Fibroblast of mammary gland (primary cell): ENCODE data around the gene SPN.
"Not testable (repeated sequence)": the region's sequence is repeated elsewhere in the genome, so short reads cannot be mapped to it uniquely, and the experiment has no call there.

Experiments
- DNase-seq: peaks from one replicate; pipeline ENCODE4 v3.0.0-alpha.2; 2010; ENCODE audit warnings: low read depth
- H3K4me3 ChIP-seq: 2 replicates; pipeline ENCODE4 v1.5.1; 2011; ENCODE audit warnings: low read depth, mild to moderate bottlenecking, low read length, moderate library complexity; ENCODE audit not compliant: control insufficient read depth
- TF ChIP-seq, protein P1 (sequence below): conservative IDR thresholded peaks from 2 replicates; pipeline ENCODE4 v1.5.1; 2011; ENCODE audit warnings: low read depth, low read length, inconsistent platforms; ENCODE audit not compliant: control insufficient read depth, insufficient read depth

Gene SPN

DNA sequence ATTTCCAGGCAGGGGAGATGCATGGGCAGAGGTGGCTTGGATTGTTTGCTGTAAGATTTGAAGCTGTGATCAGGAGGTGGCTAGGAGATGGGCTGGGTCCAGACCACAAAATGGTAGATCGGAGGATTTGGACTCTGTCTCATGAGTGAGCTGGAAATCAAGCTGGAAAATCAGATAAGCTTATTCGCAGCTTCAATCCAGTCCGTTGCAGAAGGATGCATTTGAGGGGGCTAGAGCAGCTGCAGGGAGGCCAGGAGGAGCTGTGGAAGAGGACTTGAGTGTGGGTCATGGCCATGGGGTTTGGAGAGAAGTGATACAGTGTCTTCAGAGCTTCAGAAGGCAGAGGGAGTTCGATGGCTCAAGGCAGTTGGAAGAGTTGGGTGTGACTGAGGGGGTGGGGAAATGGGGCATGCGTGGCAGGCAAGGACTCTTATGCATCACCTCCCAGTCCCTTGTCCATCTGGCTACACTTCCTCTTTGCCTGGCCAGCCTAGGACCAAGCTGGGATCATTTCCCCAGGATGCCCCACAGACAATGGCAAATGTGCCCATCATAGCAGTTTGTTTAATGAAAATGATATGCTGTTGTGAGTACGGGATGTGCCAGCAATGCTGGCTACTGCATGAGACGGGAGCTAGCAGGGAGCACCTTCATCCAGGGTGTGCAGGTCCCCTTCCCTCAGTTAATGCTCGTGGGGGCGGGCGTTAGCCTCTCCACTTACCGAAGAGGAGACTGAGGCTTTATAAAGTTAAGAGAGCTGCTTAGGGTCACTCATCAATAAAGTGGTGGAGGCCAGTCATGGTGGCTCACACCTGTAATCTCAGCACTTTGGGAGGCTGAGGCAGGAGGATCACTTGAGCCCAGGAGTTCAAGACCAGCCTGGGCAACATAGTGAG is 36.5 kb downstream of the SPN start:
- TF ChIP-seq, protein P1, sequence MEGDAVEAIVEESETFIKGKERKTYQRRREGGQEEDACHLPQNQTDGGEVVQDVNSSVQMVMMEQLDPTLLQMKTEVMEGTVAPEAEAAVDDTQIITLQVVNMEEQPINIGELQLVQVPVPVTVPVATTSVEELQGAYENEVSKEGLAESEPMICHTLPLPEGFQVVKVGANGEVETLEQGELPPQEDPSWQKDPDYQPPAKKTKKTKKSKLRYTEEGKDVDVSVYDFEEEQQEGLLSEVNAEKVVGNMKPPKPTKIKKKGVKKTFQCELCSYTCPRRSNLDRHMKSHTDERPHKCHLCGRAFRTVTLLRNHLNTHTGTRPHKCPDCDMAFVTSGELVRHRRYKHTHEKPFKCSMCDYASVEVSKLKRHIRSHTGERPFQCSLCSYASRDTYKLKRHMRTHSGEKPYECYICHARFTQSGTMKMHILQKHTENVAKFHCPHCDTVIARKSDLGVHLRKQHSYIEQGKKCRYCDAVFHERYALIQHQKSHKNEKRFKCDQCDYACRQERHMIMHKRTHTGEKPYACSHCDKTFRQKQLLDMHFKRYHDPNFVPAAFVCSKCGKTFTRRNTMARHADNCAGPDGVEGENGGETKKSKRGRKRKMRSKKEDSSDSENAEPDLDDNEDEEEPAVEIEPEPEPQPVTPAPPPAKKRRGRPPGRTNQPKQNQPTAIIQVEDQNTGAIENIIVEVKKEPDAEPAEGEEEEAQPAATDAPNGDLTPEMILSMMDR, result no peak
- H3K4me3 ChIP-seq, result no peak overlapping the region
- peak; percentile 5 for DNase-seq

DNA sequence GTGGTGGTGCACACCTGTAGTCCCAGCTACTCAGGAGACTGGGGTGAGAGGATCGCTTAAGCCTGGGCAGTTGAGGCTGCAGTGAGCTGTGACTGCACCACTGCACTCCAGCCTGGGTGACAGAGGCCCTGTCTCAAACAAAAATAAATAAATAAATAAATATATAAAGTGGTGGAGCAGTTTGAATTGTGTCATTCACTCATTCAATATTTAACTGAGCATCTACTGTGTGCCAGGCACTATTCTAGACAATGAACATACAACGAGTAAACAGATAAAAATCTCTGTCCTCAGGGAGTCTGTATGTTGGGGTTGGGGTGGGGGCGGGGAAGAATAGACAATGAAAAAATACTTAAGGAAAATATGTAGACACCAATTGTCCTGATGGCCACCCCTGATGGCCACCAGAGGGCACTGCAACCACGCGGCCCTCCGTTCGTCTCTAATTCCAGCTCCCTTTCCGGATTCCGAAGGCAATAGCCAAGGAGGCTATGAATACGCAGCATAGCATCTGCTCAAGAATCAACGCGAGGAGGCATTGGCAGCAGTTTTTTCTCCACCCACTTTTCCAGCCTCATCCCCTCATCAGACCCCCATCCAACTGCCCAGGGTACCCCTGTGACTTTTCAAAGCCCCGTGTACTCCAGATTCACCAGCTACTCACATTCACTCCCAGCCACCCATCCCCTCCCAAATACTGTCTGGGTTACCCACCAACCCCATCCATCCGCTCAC is 37.4 kb downstream of the SPN start:
- TF ChIP-seq, protein P1, result peak; percentile 90
- no peak overlapping the region for H3K4me3 ChIP-seq

DNA sequence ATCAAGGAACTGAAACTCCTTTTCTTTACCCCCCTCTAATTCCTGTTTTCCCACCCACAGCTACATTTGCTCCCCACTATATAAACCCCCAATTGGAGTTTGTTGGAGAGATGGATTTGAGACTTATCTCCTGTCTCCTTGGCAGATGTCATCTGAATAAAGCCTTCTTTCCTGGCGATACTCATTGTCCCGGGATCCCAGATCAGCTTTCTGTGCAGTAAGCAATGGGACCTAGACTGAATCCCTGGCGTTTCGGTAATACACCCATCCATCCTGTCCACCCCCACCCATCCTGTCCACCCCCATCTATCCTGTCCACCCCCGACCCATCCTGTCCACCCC is 38.1 kb downstream of the SPN start:
- no peak overlapping the region for H3K4me3 ChIP-seq
- TF ChIP-seq, protein P1, result no peak
- no peak for DNase-seq

More for the DNA sequence above, 37.4 kb downstream of the SPN start:
- DNase-seq, result peak; percentile 89

DNA sequence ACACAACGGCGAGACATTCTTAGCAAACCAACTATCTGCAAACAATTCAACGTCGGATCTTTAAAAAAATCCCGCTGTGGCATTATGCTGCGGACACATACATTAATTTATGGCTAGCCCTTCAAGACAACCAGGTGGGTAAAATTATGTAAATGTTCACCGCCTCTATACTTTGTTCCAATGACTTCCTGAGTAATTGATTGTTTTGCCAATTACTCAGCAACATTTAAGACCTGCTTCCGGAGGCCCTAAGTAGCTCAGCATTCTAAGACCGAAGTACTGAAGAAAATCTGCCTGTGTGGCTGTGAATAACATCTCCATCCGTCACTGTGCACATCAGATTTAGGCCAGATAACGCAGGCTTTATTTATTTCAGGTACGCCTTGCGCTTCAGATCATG is 39.2 kb downstream of the SPN start:
- TF ChIP-seq, protein P1, result no peak
- H3K4me3 ChIP-seq, result no peak overlapping the region
- DNase-seq, result no peak

DNA sequence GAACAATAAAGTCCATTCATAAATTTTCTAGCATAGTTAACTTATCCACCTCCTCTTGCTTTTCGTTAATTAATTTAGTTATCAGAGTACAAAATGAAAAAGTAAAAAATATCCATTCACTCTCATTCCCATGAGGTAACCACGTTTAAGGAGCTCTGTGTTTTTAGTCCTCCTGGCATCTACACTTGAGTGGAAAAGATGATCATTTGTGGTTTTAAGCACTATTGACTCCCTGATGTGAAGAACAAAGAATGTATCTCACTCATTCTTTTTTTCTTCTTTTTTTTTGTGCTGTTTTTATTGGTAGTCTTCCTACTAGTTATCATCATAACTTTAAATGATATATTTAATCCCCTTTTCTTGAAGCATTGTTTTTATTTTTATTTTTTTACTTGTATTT is 42.0 kb downstream of the SPN start:
- DNase-seq, result no peak
- TF ChIP-seq, protein P1, result no peak
- no peak overlapping the region for H3K4me3 ChIP-seq

DNA sequence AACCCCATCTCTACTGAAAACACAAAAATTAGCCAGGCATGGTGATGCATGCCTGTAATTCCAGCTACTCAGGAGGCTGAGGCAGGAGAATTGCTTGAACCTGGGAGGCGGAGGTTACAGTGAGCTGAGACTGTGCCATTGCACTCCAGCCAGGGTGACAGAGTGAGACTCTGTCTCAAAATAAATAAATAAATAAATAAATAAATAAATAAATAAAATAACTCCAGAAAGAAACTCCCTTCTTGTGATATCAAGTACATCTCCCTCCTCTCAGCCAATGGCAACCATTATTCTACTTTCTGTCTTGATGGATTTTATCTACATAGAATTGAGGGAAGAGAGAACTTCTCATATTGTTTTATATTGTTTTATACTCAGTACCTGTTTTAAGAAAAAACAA is 44.1 kb downstream of the SPN start:
- DNase-seq, H3K4me3 ChIP-seq: not testable (repeated sequence)

DNA sequence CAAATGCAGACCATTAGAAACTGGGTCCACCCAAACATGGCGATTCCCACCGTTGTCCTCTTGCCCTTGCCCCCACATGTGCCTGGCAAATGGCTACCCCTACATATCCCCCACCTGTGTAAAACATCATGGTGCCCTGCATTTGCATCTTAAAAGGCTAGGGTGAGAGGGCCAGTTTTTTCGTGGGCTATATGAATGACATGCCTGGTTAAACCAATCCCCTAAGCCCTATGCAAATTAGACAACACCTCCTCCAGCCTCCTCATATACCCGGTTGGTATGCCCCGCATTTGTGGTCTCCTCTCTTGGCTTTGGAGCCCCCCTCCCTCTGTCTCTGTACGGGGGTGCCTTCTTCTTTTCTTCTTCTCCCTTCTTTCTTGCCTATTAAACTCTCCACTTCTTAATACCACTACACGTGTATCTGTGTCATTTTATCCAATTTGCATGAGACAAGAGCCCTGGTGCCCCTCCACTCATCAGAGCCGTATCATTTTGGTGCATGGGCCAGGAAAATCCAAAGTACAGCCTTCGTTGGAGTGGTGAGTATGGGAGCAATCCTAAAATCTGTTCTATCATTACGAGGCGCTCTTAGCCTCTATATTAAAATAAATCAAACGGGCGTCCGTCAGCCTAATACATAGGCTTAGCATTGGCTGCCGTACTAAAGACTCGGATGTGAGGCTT is 46.0 kb downstream of the SPN start:
- DNase-seq, result no peak
- no peak overlapping the region for H3K4me3 ChIP-seq
- TF ChIP-seq, protein P1, result no peak

DNA sequence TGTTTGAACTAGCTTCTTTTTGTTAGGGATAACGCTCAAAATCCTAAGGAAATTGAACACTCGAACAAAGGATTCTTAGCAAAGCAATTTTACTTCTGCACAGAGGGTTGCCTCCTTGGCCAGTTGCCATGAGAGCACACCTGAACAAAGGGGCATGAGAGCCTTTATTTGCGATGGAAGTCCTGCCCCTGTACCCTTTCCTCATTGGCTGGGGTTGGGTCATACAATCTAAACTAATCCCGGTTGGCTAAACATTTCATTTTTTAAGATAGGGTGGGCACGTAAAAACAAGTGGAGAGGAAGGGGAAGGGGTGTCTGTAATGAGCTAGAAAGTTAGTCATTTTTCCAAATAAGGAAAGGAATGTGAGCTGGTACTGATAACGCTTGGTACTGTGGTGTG is 46.6 kb downstream of the SPN start:
- H3K4me3 ChIP-seq, DNase-seq: not testable (repeated sequence)
